ENCODE measurements around the gene AFAP1L1.

AFAP1L1 gene

GRCh38 chr5:149376711-149377447, 105.2 kb downstream of the AFAP1L1 start:
- no peaks in the 10 kb centered on the region for H3K27me3 ChIP-seq (ENCODE audit: control insufficient read depth, insufficient read depth, low read length)
- no peak overlapping the region for H3K27ac ChIP-seq
- H3K79me2 ChIP-seq, result no peaks in the 10 kb centered on the region
- no peaks in the 10 kb centered on the region for H3K4me1 ChIP-seq
- H3K4me3 ChIP-seq (ENCODE audit: low read depth, low read length), result no peak overlapping the region
- H3K9ac ChIP-seq, result no peak overlapping the region
- no peak overlapping the region for H2AFZ ChIP-seq
- no peaks in the 10 kb centered on the region for H3K36me3 ChIP-seq (ENCODE audit: control insufficient read depth, insufficient read depth, low read length)
- H3K4me2 ChIP-seq (ENCODE audit: low read length), result no peak overlapping the region
- no peak for TF ChIP-seq CTCF (IDR thresholded peaks at IDR 0.05)
- H3K9me3 ChIP-seq (ENCODE audit: control insufficient read depth, low read length), result no peaks in the 10 kb centered on the region

- H2AFZ ChIP-seq, result no peak overlapping the region
- H3K27me3 ChIP-seq (ENCODE audit: control insufficient read depth, insufficient read depth, low read length), result no peaks in the 10 kb centered on the region
- no peak overlapping the region for H3K27ac ChIP-seq
- H3K36me3 ChIP-seq (ENCODE audit: control insufficient read depth, insufficient read depth, low read length), result no peaks in the 10 kb centered on the region
- H3K79me2 ChIP-seq, result no peaks in the 10 kb centered on the region
- H3K9me3 ChIP-seq (ENCODE audit: control insufficient read depth, low read length), result no peaks in the 10 kb centered on the region
- no peaks in the 10 kb centered on the region for H3K4me1 ChIP-seq
- H3K4me3 ChIP-seq (ENCODE audit: low read depth, low read length), result no peak overlapping the region
- no peak for TF ChIP-seq CTCF (IDR thresholded peaks at IDR 0.05)
- H3K9ac ChIP-seq, result no peak overlapping the region
- no peak overlapping the region for H3K4me2 ChIP-seq (ENCODE audit: low read length)
Measured at GRCh38 chr5:149378241-149378820, 106.7 kb downstream of the AFAP1L1 start.

- no peak within 1 kb of the TSS for H3K9ac ChIP-seq
- no peaks in the 10 kb centered on the region for H3K79me2 ChIP-seq
- H3K27ac ChIP-seq, result no peak within 1 kb of the TSS
- no peak within 1 kb of the TSS for H2AFZ ChIP-seq
- no peak within 1 kb of the TSS for H3K4me3 ChIP-seq (ENCODE audit: low read depth, low read length)
- no peaks in the 10 kb centered on the region for H3K27me3 ChIP-seq (ENCODE audit: control insufficient read depth, insufficient read depth, low read length)
- no peak within 1 kb of the TSS for H3K4me2 ChIP-seq (ENCODE audit: low read length)
- H3K36me3 ChIP-seq (ENCODE audit: control insufficient read depth, insufficient read depth, low read length), result no peaks in the 10 kb centered on the region
- no peak for TF ChIP-seq CTCF (IDR thresholded peaks at IDR 0.05)
- no peaks in the 10 kb centered on the region for H3K4me1 ChIP-seq
- H3K9me3 ChIP-seq (ENCODE audit: control insufficient read depth, low read length), result no peaks in the 10 kb centered on the region
Measured at GRCh38 chr5:149379177-149379761, 107.6 kb downstream of the AFAP1L1 start, which contains the start of gene IL17B. Gene IL17B (minus strand): TSS chr5:149379292. CDS start chr5:149379225, 67 bp downstream.

- H3K4me2 ChIP-seq (ENCODE audit: low read length), result no peak overlapping the region
- no peak overlapping the region for H3K9ac ChIP-seq
- no peaks in the 10 kb centered on the region for H3K36me3 ChIP-seq (ENCODE audit: control insufficient read depth, insufficient read depth, low read length)
- TF ChIP-seq CTCF (IDR thresholded peaks at IDR 0.05), result no peak
- no peak overlapping the region for H3K4me3 ChIP-seq (ENCODE audit: low read depth, low read length)
- no peaks in the 10 kb centered on the region for H3K27me3 ChIP-seq (ENCODE audit: control insufficient read depth, insufficient read depth, low read length)
- no peak overlapping the region for H2AFZ ChIP-seq
- no peaks in the 10 kb centered on the region for H3K9me3 ChIP-seq (ENCODE audit: control insufficient read depth, low read length)
- H3K4me1 ChIP-seq, result no peaks in the 10 kb centered on the region
- H3K27ac ChIP-seq, result no peak overlapping the region
- no peaks in the 10 kb centered on the region for H3K79me2 ChIP-seq
Measured at GRCh38 chr5:149379818-149380374, 108.2 kb downstream of the AFAP1L1 start.
